H54 (cell line): ENCODE data around the gene ENKUR.

Experiments used
- DNase-seq: peaks from one replicate; pipeline ENCODE4 v3.0.0; 2011; ENCODE audit warnings: low spot score, mixed read lengths; ENCODE audit not compliant: insufficient read length
- FAIRE-seq: peaks from 3 replicates; lab custom pipeline; 2011; peaks lifted over from hg19 to GRCh38; lab: Jason Lieb, UNC
- POLR2A ChIP-seq: IDR thresholded peaks from 2 replicates; pipeline ENCODE4 v1.6.1; 2011; ENCODE audit warnings: low read depth, mild to moderate bottlenecking, low read length

The ENKUR gene, protein sequence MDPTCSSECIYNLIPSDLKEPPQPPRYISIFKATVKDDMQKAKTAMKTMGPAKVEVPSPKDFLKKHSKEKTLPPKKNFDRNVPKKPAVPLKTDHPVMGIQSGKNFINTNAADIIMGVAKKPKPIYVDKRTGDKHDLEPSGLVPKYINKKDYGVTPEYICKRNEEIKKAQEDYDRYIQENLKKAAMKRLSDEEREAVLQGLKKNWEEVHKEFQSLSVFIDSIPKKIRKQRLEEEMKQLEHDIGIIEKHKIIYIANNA

DNA sequence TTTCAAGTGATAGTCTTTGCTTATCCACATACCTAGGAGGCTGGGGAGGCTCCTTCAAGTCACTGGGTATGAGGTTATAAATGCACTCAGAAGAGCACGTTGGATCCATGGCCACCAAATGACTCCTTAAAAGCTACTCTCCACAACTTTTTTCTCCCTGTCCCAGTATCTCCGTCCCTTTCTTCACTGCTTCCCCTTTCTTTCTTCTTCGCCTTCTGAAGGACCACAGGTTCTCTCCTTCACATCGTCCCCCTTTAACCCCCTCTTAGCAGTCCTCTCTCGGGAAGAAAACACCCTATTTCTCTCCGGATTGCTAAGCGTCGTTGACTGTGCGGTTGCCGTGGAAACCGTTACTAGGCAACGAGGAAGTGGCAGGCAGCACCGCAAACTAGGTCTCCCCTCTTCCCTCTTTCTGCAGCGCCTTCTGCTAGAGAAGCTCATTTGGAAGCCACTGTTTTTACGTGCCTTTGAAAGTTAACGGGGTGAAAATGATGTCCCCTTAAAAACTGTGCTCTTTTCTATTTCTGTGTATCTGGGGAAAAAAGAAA lies at the start of gene ENKUR:
TSS of gene ENKUR (minus strand) at position 331 of the 548 bp plus-strand sequence. CDS start at position 109, 222 bp downstream.
- no peak for TF ChIP-seq POLR2A
- DNase-seq (peak; percentile 54), FAIRE-seq (no peak)

DNA sequence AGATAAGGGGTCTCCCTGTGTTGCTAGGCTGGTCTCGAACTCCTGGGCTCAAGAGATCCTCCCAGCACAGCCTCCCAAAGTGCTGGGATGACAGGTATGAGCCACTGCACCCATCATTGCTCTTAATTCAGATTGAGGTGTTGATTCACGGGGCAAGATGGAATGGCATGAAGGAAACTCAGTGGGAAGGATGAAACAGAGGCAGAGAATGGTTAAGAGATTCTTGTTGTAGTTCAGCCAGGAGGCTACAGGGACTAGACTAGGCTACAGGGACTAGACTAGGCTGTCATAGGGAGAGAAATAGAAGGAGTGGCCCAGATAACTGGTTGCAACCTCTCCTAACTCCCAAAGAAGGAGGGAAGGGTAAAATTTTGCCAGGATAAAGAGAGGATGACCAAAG lies 48.4 kb upstream of the ENKUR start:
- DNase-seq (no peak), FAIRE-seq (no peak)
- TF ChIP-seq POLR2A, result no peak

DNA sequence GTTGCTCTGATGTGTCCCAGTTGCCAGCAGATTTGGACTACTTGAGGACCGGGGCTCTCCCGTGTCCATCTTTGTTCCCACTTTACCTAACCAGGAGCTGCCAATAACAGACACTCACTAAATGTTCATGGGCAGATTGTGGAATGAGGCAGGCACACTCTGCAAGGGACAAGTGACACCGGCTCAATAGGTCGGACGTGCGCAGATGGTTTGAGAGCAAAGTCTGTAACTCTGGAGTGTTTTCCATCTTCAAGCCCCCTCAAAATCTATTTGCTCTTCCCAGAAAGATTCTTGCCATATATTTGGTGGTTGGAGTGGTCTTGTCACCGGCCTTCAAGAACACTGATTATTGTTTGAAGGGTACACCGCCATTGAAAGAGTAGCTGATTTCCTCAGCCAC lies 47.7 kb upstream of the ENKUR start:
- no peak for TF ChIP-seq POLR2A
- FAIRE-seq (no peak), DNase-seq (no peak)

DNA sequence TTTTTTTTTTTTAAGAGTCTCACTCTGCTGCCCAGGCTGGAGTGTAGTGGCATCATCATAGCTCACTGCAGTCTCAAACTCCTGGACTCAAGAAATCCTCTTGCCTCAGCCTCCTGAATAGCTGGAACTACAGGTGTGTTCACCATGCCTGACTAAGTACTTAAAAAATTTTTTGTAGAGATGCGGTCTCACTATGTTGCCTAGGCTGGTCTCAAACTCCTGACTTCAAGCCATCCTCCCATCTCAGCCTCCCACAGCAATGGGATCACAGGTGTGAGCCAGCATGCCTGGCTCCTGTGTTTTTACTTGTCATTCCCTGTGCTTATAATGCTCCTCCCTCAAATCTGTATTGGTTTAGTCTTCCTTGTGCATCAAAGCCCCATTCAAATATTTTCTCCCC lies 47.2 kb upstream of the ENKUR start:
- no peak for TF ChIP-seq POLR2A
- FAIRE-seq, result no peak
- no peak for DNase-seq

DNA sequence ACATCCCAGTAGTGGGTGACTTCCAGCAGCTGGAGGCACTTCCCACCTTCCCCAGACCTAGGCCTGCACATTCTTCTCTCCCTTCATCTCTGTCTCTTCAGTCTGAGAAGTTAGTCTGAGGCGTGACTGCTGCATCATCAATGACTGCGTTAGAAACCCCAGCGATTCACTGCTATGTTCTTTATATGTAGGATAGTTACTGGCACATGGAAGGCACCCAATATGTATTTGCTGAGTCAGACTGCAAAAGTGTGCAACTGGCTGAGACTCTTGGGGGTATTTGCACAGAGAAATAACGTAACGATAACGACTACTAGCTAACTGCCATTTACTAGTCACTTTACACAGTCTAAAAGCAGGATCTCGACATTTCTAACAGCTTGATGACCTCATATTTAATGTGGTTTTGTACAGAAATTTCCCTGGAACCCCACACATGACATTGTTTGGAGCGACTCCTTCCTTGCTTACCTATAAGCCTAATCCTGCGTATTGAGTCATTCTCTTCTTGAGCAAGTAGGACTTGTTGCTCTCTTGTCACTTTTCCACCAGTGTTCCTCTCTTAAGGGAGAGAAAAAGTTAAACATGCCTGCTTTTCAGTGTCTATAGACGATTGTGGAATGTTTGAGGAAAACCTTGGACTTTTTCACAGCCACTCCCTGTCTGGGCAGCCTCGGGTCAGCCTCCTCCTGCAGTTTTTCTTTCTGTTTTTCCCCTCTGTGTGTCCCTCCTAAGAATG lies 45.9 kb upstream of the ENKUR start:
- DNase-seq (no peak), FAIRE-seq (no peak)
- TF ChIP-seq POLR2A, result no peak

DNA sequence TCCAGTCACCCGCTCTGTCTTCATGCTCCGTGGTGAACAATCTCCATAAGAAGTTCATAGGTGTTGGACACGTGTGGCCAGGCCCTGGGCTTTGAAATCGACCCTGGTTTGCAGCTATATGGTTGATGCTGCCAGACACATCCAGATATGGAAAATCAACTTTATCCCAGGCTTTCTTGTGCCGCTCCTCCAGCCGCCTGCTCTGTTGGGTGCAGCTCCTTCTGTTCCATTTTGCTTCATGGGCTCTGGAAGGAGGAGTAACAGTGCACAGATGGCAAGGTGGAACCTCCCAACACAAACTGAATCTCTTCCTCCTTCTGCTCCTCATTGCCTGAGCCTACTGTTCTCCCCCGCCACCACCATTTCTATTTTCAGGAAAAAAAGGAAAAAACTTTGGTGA lies 45.2 kb upstream of the ENKUR start:
- no peak for DNase-seq
- FAIRE-seq, result no peak
- TF ChIP-seq POLR2A, result no peak

DNA sequence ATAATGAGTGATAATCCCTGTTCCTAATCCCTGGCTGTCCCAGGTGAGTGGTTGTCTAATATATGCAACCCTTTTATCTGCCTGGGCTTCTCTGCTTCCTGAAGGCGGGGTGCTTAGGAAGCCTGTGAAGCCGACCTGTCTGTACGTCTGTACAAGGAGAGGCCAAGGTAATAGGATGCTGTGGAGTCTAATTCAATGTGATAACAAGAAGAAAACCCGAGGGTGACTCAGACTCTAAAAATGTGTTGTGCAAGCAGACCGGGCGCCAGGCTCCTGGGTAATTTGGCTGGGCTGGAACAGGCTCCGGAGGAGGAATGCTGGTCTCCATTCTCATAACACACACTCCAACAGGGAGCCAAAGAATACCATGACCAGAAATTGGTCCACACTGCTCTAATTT lies 44.0 kb upstream of the ENKUR start:
- no peak for TF ChIP-seq POLR2A
- FAIRE-seq (peak; percentile 53), DNase-seq (peak; percentile 58)

DNA sequence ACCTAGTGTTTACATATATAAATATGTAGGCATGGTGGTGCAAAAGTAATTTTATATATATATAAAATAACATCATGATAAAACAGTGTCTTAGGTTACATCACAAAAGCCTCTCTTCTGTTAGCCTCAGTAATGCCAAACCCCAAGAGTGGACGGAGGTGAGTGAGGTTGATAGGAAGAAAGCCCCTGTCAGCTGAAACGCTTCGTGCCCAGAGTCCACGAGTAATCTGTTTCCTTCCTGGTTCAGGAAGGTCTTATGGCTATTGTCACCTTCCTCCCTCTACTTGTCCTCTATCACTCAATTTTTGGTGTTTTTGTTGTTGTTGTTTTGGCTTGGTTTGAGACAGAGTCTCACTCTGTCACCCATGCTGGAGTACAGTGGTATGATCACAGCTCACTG lies 41.9 kb upstream of the ENKUR start:
- TF ChIP-seq POLR2A, result no peak
- FAIRE-seq (no peak), DNase-seq (no peak)

DNA sequence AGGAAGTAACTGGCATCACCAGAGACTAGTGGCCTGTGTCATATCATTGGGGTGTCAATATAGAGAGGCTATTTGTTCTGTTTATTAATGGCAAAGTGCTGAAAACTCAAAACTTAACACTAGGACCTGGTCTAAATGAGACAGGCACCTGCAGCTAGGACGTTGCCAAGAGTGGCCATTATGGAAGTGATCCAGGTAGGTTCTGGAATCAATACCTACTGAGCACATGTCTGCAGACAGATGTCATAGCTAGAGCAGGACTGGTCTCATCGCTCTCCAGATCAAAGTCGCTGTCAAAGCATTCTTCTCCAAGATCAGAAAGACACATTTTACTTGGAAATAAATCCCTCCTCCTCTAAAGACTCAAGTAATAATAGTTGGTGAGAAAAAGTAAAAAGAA lies 40.8 kb upstream of the ENKUR start:
- FAIRE-seq (no peak), DNase-seq (no peak)
- TF ChIP-seq POLR2A, result no peak

DNA sequence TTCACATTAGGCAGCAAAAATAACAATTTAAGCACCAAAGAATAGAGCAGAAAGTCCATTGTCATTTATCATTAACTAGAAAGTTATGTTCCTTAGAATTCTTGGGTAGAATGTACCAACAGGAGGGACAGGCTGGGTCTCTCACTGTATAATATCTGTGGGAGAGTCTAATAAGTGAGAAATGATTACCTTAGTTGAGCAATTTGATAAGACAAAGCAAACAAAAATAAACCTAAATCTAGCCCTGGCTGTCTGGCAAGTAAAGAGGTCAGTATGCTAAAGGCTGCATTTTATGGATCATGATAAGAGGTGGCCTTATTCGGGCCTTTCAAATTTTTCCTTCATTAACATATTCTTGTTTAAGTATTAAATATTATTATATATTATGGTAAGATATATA lies 36.1 kb upstream of the ENKUR start:
- TF ChIP-seq POLR2A, result no peak
- FAIRE-seq (no peak), DNase-seq (no peak)

DNA sequence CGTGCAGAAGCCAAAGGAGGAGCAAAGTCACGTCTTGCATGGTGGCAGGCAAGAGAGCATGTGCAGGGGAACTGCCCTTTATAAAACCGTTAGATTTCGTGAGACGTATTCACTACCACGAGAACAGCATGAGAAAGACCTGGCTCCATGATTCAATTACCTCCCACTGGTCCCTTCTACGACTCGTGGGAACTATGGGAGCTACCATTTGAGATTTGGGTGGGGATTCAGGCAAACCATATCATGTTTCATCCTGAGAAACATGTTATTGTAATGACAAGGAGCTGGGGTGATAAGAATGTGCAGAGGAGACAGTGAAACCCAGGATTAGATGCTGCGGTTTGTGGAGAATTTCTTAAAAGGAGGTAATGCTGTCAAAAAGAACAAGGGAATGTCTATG lies 34.4 kb upstream of the ENKUR start:
- FAIRE-seq, result no peak
- TF ChIP-seq POLR2A, result no peak
- DNase-seq, result no peak

DNA sequence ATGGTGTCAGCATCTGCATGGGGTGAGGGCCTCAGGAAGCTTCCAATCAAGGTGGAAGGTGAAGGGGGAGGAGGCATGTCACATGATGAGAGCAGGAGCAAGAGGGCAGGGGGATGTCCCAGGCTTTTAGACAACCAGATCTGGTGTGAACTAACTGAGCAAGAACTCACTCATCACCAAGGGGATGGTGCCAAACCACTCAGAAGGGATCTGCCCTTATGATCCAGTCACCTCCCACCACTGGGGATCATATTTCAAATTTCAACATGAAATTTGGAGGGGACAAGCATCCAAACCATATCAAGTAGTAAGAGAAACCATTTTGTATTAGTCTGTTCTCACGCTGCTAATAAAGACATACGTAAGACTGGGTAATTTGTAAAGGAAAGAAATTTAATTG lies 34.0 kb upstream of the ENKUR start:
- no peak for TF ChIP-seq POLR2A
- DNase-seq (no peak), FAIRE-seq (no peak)

DNA sequence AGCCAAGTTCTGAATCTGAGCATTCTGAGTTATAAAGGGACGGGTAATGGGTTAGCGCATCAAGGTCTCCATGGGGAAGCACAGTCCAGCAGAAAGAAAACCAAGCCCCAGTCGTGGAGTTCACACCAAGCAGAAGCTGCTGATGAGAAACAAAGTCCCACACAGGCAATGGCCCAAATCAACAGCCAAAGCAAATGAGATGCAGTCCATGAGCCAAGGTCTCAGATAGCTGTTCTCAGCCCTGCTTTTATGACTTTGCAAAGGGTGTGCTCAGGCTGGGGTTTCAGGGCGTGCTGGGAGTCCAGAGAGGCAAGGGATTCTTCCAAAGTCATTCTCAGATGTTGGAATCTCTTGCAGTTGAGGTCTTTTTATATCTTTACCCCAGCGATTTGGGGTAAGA lies 32.5 kb upstream of the ENKUR start:
- no peak for DNase-seq
- TF ChIP-seq POLR2A, result no peak
- no peak for FAIRE-seq

DNA sequence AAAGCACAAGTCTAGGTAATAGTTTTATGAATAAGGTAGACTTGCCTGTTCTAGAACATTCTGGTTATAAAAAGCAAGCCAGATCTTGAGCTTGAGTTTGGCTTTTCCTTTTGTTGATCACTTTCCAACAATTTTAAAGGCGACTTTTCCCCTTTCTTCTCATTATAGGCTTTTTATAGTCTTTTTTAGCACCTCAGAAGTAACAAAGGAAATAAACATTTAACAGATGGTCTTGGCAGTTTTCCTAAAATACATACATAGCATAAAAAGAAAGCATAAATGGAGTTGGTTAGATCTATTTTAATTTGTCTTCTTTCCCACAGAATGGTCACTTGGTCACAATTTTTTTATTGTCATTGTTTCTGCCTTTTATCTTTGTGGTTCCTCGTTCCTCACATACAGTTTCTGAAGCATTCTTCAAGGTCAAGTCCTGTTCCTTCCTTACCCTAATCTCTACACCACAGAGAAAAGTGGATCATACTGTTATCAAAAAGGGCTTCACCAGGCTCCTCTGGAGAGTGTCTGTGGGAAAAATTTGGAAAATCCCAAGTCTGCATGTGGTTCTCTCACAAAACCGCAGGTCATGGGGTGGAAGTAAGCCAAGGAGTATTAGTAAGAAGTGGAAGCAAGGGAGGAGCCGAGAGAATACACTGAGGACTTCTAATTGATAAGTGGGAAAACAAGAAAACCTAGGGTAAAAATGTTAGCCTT lies 31.8 kb upstream of the ENKUR start:
- DNase-seq, result no peak
- no peak for TF ChIP-seq POLR2A
- peak; percentile 95 for FAIRE-seq
